GM12801 (cell line): ENCODE measurements around the gene OXA1L.

Source experiments
- TF ChIP-seq, protein P1 (sequence below): IDR thresholded peaks from one replicate; pipeline ENCODE4 v1.5.1; 2011; ENCODE audit warnings: control low read depth; ENCODE audit not compliant: insufficient read length; ENCODE audit errors: extremely low read depth

The OXA1L gene

DNA sequence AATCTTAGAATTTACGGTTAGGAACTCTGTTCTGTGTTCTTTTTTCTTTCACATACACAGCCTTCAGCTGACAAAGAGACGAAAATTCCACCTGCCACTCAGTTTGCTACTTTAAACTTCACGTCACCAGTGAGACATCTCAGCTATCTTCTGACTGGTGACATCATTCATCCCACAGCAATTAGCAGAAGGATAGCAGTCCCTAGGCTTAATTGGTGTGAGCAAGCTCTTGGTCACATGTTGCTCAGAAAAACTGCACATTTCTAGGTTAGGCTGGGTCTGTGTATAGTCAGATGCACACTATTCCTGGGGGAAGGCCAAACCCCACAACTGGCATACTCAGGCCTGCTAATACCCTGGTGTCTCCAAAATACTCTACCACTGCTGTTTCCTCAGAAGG lies 24.8 kb downstream of the OXA1L start:
- TF ChIP-seq, protein P1, sequence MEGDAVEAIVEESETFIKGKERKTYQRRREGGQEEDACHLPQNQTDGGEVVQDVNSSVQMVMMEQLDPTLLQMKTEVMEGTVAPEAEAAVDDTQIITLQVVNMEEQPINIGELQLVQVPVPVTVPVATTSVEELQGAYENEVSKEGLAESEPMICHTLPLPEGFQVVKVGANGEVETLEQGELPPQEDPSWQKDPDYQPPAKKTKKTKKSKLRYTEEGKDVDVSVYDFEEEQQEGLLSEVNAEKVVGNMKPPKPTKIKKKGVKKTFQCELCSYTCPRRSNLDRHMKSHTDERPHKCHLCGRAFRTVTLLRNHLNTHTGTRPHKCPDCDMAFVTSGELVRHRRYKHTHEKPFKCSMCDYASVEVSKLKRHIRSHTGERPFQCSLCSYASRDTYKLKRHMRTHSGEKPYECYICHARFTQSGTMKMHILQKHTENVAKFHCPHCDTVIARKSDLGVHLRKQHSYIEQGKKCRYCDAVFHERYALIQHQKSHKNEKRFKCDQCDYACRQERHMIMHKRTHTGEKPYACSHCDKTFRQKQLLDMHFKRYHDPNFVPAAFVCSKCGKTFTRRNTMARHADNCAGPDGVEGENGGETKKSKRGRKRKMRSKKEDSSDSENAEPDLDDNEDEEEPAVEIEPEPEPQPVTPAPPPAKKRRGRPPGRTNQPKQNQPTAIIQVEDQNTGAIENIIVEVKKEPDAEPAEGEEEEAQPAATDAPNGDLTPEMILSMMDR: no peak

DNA sequence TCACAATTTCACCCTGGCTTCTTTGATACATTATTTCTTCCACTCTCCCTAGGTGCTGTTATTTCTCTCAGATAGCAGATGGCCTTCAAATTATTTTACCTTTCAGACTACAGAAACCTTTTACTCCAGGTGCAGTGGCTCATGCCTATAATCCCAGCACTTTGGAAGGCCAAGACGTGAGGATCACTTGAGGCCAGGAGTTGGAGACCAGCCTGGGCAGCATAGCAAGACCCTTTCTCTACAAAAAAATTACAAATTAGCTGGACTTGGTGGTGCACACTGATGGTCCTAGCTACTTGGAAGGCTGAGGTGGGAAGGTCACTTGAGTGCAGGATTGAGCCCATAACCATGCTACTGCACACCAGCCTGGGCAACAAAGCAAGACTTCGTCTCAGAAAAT lies 25.7 kb downstream of the OXA1L start:
- TF ChIP-seq, protein P1: no peak

DNA sequence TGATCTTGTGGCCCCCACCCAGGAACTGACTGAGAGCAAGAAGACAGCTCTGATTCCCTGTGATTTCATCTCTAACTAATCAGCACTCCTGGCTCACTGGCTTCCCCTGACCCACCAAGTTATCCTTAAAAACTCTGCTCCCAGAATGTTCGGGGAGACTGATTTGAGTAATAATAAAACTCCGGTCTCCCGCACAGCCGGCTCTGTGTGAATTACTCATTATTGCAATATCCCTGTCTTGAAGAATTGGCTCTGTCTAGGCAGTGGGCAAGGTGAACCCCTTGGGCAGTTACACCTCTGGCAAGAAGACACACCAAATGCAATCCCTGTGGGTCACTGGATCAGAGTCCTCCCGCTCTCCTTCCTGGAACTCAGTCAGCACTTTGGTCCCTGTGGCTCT lies 27.5 kb downstream of the OXA1L start:
- TF ChIP-seq, protein P1: no peak

DNA sequence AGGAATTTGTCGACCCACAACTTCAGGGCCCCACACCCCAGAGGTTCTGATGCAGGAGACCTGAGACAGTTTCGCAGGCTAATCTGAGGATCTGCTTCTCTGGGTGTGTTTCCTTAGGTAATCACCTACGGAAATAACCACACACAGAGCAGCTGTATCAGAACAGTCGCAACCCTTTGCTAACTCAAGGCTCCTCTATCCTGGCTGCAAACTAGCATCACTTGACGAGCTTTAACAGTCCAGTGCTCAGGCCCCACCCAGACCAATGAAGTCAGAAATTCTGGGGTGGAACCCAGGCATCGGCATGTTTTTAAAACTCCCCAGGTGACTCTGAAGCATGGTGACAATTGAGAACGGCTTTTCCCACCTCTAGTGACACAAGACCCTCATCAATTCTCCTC lies 28.1 kb downstream of the OXA1L start:
- TF ChIP-seq, protein P1: no peak

DNA sequence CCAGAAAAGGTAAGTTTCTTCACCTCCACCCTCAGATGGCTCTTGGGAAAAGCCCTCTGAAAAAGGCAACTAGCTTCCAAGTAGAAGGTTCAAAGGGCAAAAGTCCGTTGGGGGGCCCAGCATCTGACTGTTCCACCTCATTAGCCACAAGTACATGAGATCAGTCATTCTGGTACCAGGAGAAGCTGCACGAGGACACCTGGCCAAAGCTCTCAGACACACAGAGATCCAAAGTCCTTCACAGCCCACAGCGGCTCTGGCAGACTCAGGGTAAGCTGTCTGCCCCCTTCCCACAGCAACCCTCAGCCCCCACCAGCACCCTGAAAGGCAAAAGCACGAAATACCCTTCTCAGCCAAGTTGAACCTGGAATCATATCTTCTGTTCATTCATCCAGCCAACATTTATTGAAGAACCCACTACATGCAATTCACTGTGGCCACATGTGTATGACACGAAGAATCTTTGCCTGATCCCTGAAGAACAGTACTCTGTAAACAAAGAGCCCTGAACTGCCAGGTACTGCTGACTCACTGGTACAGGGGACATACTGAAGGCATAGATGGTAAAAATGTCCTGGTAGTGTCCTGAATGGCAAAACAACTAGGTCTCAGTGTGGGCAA lies 29.7 kb downstream of the OXA1L start:
- TF ChIP-seq, protein P1: no peak

DNA sequence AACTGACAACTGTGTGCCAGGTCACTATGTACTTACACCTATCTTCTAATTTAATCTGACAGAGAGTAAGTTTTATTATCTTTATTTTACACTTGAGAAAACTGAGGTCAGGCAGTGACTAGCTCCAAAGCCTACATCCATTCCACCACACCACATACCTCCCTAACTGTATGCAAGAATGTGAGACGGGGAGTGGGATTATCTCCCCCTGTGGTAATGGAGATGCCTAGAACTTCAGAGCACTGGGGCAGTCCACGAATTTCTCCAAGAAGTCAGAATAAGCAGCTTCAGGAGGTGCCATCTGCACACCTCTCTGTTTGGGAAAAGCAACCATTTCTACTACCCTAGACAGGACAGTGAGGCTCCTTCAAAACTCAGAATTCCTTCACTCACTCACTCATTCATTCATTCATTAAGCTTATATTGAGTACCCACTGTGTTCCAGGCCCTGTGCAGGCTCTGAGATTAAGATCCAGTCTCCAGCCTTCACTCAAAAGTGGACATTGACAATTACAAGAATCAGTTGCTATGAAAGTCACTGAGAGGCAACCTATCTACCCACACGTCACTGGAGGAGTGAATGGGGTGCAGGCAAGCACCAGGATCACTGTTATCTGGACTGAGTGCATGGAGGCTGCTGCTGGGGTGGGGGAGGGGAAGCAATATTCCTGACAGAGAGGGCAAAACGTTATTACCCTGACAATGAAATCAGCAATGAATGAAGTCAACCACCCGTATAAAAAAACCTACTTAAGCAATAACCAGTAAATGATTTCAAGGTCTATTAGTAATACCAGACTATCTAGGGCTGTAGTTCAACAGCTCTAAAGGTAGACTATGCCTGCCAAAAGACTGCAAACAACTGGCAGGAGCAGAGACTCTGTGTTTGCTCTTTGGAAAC lies 30.8 kb downstream of the OXA1L start:
- TF ChIP-seq, protein P1: no peak

DNA sequence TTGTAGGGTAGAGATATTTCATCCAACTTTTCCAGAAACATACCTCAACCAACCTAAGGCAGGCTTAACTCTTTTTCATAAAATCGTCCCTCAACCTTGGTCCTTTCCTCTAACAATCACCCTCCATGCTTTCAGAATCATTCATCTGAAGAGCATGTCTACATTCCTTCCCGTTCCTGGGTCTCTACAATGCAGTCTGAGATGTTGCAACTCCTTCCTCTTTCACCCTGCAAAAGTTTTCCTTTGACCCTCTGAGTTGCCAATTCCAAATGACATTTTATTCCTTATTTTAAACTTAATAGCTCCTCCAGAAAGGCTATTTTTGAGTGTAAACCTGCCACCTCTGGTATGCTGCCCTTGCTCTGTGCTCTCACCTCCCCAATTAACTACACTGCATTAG lies 32.0 kb downstream of the OXA1L start:
- TF ChIP-seq, protein P1: no peak
